ENCODE results near the gene MSMP. TPM values are rescaled to one million over a fixed set of nuclear protein-coding genes. Genes with fewer than 3 reads are reported as not detected.

The MSMP gene
- total and polyA plus RNA-seq, 10 of the 15 experiments (the other 5 are each of a cell fraction or from before 2014, with no cell fraction given): 0.33 to 2.4 (median 0.86) TPM; not detected in 4

DNA sequence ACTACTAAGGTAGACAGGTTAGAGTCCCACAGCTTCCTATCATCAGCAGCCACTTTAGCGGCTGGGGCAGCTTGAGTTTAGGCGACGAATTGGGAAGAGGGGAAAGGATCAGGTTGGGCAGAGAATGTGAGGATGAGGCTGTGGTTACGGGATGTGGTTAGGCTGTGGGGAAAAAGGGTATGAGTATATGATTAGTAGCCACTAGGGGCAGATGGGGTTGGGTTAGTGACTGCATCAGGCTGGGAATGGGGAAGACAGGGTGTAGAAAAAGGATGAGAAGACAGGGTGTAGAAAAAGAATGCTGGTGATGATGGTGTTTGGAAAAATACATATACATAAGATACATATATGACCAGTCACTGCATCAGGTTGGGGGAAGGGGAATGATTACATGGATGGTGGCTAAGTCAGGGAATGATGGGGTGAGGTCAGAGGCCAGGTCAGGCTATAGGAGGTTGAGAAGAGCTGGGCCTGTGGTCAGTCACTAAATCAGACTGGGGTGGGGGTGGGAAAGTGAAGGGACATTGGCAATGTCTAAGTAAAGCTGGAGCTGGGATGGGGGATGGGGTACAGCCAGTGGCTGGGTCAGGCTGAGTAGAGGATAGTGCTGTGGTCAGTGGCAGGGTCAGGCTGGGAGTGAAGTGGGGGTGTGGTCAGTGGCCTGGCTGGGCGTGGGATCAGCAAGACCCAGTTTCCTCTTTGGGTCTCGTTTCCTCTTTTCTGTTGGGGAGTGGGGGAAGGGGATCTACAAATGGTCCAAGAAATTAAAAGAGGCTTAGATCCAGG is 24.2 kb downstream of the MSMP start (continued):
- 0 out of 2 replicates have a peak, but pooled peaks have one; percentile 5 for TF ChIP-seq SIN3A (IDR thresholded peaks at IDR 0.05; ENCODE audit: low read depth, low read length)
- TF ChIP-seq, protein P1, sequence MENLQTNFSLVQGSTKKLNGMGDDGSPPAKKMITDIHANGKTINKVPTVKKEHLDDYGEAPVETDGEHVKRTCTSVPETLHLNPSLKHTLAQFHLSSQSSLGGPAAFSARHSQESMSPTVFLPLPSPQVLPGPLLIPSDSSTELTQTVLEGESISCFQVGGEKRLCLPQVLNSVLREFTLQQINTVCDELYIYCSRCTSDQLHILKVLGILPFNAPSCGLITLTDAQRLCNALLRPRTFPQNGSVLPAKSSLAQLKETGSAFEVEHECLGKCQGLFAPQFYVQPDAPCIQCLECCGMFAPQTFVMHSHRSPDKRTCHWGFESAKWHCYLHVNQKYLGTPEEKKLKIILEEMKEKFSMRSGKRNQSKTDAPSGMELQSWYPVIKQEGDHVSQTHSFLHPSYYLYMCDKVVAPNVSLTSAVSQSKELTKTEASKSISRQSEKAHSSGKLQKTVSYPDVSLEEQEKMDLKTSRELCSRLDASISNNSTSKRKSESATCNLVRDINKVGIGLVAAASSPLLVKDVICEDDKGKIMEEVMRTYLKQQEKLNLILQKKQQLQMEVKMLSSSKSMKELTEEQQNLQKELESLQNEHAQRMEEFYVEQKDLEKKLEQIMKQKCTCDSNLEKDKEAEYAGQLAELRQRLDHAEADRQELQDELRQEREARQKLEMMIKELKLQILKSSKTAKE (IDR thresholded peaks at IDR 0.05; ENCODE audit: low read depth, poor library complexity, severe bottlenecking): no peak
- TF ChIP-seq, protein P2, sequence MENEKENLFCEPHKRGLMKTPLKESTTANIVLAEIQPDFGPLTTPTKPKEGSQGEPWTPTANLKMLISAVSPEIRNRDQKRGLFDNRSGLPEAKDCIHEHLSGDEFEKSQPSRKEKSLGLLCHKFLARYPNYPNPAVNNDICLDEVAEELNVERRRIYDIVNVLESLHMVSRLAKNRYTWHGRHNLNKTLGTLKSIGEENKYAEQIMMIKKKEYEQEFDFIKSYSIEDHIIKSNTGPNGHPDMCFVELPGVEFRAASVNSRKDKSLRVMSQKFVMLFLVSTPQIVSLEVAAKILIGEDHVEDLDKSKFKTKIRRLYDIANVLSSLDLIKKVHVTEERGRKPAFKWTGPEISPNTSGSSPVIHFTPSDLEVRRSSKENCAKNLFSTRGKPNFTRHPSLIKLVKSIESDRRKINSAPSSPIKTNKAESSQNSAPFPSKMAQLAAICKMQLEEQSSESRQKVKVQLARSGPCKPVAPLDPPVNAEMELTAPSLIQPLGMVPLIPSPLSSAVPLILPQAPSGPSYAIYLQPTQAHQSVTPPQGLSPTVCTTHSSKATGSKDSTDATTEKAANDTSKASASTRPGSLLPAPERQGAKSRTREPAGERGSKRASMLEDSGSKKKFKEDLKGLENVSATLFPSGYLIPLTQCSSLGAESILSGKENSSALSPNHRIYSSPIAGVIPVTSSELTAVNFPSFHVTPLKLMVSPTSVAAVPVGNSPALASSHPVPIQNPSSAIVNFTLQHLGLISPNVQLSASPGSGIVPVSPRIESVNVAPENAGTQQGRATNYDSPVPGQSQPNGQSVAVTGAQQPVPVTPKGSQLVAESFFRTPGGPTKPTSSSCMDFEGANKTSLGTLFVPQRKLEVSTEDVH (IDR thresholded peaks at IDR 0.05; ENCODE audit: low read depth, partially characterized antibody): no peak
- TF ChIP-seq, protein P3, sequence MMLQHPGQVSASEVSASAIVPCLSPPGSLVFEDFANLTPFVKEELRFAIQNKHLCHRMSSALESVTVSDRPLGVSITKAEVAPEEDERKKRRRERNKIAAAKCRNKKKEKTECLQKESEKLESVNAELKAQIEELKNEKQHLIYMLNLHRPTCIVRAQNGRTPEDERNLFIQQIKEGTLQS (IDR thresholded peaks at IDR 0.05; ENCODE audit: borderline replicate concordance, extremely low read depth, low read depth, low read length): no peak
- no peak for TF ChIP-seq SMAD5 (IDR thresholded peaks at IDR 0.05; ENCODE audit: low read depth)
- TF ChIP-seq MTA3 (IDR thresholded peaks at IDR 0.05; ENCODE audit: borderline replicate concordance, low read length): no peak
- no peak for TF ChIP-seq FOXK2 (IDR thresholded peaks at IDR 0.05)
- no peak for TF ChIP-seq NFXL1 (IDR thresholded peaks at IDR 0.05; ENCODE audit: borderline replicate concordance)
- peak; percentile 93 for TF ChIP-seq NBN (IDR thresholded peaks at IDR 0.05)
- TF ChIP-seq POLR2AphosphoS2 (IDR thresholded peaks at IDR 0.05; ENCODE audit: low read depth, low read length): no peak
- TF ChIP-seq, protein P4, sequence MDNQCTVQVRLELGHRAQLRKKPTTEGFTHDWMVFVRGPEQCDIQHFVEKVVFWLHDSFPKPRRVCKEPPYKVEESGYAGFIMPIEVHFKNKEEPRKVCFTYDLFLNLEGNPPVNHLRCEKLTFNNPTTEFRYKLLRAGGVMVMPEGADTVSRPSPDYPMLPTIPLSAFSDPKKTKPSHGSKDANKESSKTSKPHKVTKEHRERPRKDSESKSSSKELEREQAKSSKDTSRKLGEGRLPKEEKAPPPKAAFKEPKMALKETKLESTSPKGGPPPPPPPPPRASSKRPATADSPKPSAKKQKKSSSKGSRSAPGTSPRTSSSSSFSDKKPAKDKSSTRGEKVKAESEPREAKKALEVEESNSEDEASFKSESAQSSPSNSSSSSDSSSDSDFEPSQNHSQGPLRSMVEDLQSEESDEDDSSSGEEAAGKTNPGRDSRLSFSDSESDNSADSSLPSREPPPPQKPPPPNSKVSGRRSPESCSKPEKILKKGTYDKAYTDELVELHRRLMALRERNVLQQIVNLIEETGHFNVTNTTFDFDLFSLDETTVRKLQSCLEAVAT (IDR thresholded peaks at IDR 0.05): peak; percentile 97
- TF ChIP-seq LARP7 (IDR thresholded peaks at IDR 0.05): no peak
- TF ChIP-seq MTA2 (IDR thresholded peaks at IDR 0.05; ENCODE audit: low read depth): peak; percentile 8; the same call in 1 of the 2 replicates
- TF ChIP-seq, protein P5, sequence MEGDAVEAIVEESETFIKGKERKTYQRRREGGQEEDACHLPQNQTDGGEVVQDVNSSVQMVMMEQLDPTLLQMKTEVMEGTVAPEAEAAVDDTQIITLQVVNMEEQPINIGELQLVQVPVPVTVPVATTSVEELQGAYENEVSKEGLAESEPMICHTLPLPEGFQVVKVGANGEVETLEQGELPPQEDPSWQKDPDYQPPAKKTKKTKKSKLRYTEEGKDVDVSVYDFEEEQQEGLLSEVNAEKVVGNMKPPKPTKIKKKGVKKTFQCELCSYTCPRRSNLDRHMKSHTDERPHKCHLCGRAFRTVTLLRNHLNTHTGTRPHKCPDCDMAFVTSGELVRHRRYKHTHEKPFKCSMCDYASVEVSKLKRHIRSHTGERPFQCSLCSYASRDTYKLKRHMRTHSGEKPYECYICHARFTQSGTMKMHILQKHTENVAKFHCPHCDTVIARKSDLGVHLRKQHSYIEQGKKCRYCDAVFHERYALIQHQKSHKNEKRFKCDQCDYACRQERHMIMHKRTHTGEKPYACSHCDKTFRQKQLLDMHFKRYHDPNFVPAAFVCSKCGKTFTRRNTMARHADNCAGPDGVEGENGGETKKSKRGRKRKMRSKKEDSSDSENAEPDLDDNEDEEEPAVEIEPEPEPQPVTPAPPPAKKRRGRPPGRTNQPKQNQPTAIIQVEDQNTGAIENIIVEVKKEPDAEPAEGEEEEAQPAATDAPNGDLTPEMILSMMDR (IDR thresholded peaks at IDR 0.05 in 2 of 3, conservative IDR thresholded peaks at IDR 0.05 in 1 of 3; ENCODE audit: control insufficient read depth in 2 of 3, extremely low read depth in 1 of 3, insufficient read depth in 1 of 3, low read depth in 3 of 3, low read length in 3 of 3): peak; percentile 53 to 59 (median 53)
- 0 out of 2 replicates have a peak, but pooled peaks have one; percentile 13 for TF ChIP-seq CHD2 (IDR thresholded peaks at IDR 0.05; ENCODE audit: borderline replicate concordance, low read depth, low read length)
- no peak for TF ChIP-seq CBX5 (IDR thresholded peaks at IDR 0.05; ENCODE audit: low read depth)
- no peak for TF ChIP-seq CEBPB (IDR thresholded peaks at IDR 0.05; ENCODE audit: borderline replicate concordance in 1 of 2, low read depth in 2 of 2, low read length in 2 of 2)
- TF ChIP-seq NFYA (IDR thresholded peaks at IDR 0.05; ENCODE audit: borderline replicate concordance, low read depth, low read length): no peak
- no peak for TF ChIP-seq MYC (IDR thresholded peaks at IDR 0.05; ENCODE audit: insufficient read depth, insufficient read length, insufficient replicate concordance, low read length, severe bottlenecking)

Data from GM12878 (cell line).